ENCODE results near the gene CECR2. TPM values are rescaled to one million over a fixed set of nuclear protein-coding genes. Genes with fewer than 3 reads are reported as not detected.

The CECR2 gene
- total and polyA plus RNA-seq, 8 donors: 0.89 to 4.4 (median 2.7) TPM

DNA sequence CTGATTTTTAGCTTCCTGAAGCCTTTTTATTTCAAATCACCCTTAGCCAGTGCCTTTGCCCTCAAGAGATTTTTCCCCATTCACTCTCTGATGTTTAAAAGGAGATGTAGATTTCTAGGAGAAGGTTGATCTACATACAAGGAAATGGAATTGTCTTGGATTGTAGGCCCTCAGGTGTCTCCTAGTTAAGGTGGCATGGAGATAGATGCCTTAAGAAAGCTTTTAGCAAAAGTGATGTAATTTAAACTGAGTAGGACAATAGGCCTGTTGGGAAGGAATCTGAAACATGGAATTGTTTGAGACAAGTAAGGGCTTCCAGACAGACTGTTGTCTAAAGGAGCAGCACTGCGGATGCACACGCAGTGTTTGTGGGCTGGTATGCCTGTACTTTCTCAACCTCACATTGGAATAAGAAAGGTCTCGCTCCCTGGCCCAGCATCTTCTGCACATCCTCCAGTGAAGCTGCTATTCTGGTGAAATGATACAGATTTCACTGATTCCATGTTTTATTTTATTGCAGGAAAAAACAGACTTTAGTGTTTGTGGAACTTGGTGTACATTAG lies 124.2 kb downstream of the CECR2 start:
- no peak overlapping the region for H3K4me3 ChIP-seq
- ATAC-seq (no peak), DNase-seq (no peak), FAIRE-seq (no peak)
- no peaks in the 10 kb centered on the region for H3K9me3 ChIP-seq
- TF ChIP-seq, protein P1, sequence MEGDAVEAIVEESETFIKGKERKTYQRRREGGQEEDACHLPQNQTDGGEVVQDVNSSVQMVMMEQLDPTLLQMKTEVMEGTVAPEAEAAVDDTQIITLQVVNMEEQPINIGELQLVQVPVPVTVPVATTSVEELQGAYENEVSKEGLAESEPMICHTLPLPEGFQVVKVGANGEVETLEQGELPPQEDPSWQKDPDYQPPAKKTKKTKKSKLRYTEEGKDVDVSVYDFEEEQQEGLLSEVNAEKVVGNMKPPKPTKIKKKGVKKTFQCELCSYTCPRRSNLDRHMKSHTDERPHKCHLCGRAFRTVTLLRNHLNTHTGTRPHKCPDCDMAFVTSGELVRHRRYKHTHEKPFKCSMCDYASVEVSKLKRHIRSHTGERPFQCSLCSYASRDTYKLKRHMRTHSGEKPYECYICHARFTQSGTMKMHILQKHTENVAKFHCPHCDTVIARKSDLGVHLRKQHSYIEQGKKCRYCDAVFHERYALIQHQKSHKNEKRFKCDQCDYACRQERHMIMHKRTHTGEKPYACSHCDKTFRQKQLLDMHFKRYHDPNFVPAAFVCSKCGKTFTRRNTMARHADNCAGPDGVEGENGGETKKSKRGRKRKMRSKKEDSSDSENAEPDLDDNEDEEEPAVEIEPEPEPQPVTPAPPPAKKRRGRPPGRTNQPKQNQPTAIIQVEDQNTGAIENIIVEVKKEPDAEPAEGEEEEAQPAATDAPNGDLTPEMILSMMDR (IDR thresholded peaks at IDR 0.05): no peak
- peaks cover 0 to 7% (median 0%) of the 10 kb centered on the region in 3 donors for H3K4me1 ChIP-seq
- H3K27me3 ChIP-seq: no peaks in the 10 kb centered on the region
- no peak overlapping the region for H3K27ac ChIP-seq
- H3K36me3 ChIP-seq: no peaks in the 10 kb centered on the region
- WGBS, 2 donors: 90 to 94% methylated on average over 3 of the region's 3 CpGs
- intact Hi-C loops (cut with DNase I): no loop called here

DNA sequence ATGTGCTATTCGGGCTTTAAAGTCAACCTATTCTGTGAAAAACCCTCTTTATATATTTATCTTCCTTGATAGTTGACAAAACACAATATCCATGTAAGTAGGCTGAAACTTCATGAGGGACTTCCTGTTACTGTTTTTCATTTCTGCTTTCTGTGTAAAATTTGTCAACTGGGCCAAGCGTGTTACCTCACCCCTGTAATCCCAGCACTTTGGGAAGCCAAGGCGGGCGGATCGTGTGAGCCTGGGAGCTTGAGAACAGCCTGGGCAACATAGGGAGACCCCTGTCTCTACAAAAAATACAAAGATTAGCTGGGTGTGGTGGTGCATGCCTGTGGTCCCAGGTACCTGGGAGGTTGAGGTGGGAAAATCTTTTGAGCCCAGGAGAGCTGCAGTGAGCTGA lies 127.6 kb downstream of the CECR2 start:
- Histone ChIP-seq H3K27me3 (no peaks in the 10 kb centered on the region), H3K4me3 (no peak overlapping the region), H3K4me1 (peaks cover 0 to 4% (median 0%) of the 10 kb centered on the region in 3 donors), H3K27ac (no peak overlapping the region), H3K9me3 (no peaks in the 10 kb centered on the region), H3K36me3 (no peaks in the 10 kb centered on the region)
- FAIRE-seq: no peak
- DNase-seq: no peak
- ATAC-seq: peak in 1 of 4 donors; percentile 11
- TF ChIP-seq, protein P1 (IDR thresholded peaks at IDR 0.05): no peak
- WGBS, 2 donors: 84 to 91% methylated on average over 5 of the region's 5 CpGs
- intact Hi-C loops (cut with DNase I): no loop called here

GRCh38 chr22:17501679-17502285 lies 132.5 kb downstream of the CECR2 start:
- intact Hi-C loops (cut with DNase I): loop anchor here in 2 of 3 donors (5.0 to 10.0 kb wide), 2 partner anchors 417 to 424 kb away; partner anchors contain the start of gene IL17RA (in 1 of the 2)
- H3K4me1 ChIP-seq: no peaks in the 10 kb centered on the region
- DNase-seq (peak in 2 of 6 donors; percentile 4 to 30), FAIRE-seq (peak; percentile 60), ATAC-seq (peak; percentile 91 to 97 (median 95))
- H3K36me3 ChIP-seq: no peaks in the 10 kb centered on the region
- TF ChIP-seq, protein P1 (IDR thresholded peaks at IDR 0.05): peak in 3 of 4 donors; percentile 28 to 60 (median 49)
- H3K27me3 ChIP-seq: no peaks in the 10 kb centered on the region
- no peak overlapping the region for H3K27ac ChIP-seq
- H3K9me3 ChIP-seq: no peaks in the 10 kb centered on the region
- 29 to 36% methylated on average over 12 of the region's 12 CpGs for WGBS, 2 donors
- H3K4me3 ChIP-seq: no peak overlapping the region

- intact Hi-C loops (cut with DNase I): loop anchor here in 1 of 3 donors (10.0 kb wide), 1 partner anchor 423 kb away; the partner anchor contains the start of gene IL17RA
- TF ChIP-seq, protein P1 (IDR thresholded peaks at IDR 0.05): no peak
- H3K4me1 ChIP-seq: no peaks in the 10 kb centered on the region
- WGBS, 2 donors: 87 to 89% methylated on average over 3 of the region's 3 CpGs
- FAIRE-seq (no peak), ATAC-seq (no peak), DNase-seq (no peak)
- no peaks in the 10 kb centered on the region for H3K9me3 ChIP-seq
- H3K36me3 ChIP-seq: no peaks in the 10 kb centered on the region
- no peak overlapping the region for H3K27ac ChIP-seq
- H3K27me3 ChIP-seq: no peaks in the 10 kb centered on the region
- no peak overlapping the region for H3K4me3 ChIP-seq
Measured at GRCh38 chr22:17508110-17508509, 138.8 kb downstream of the CECR2 start.

GRCh38 chr22:17512960-17513359 lies 143.7 kb downstream of the CECR2 start:
- DNase-seq: no peak
- 80 to 87% methylated on average over 4 of the region's 4 CpGs for WGBS, 2 donors
- intact Hi-C loops (cut with DNase I): loop anchor here in 1 of 3 donors (10.0 kb wide), 1 partner anchor 348 kb away; no protein-coding TSS in a partner anchor
- no peak for FAIRE-seq
- no peaks in the 10 kb centered on the region for H3K27me3 ChIP-seq
- TF ChIP-seq, protein P1 (IDR thresholded peaks at IDR 0.05): no peak
- H3K4me3 ChIP-seq: no peak overlapping the region
- H3K9me3 ChIP-seq: no peaks in the 10 kb centered on the region
- H3K36me3 ChIP-seq: no peaks in the 10 kb centered on the region
- ATAC-seq: no peak
- H3K4me1 ChIP-seq: no peaks in the 10 kb centered on the region
- no peak overlapping the region for H3K27ac ChIP-seq

All from pancreas (tissue), 10 donors.